IgD-negative memory B cell (primary cell): ENCODE results near the gene RCN1. TPM values are rescaled to one million over a fixed set of nuclear protein-coding genes. Genes with fewer than 3 reads are reported as not detected.

ENCODE experiments used
- H3K27ac Mint-ChIP-seq, 3 donors: one replicate each; pipeline ENCODE4 v1.8.0; 2020 to 2022; ENCODE audit warnings: mild to moderate bottlenecking in 3 of 3, mixed read lengths in 3 of 3, moderate library complexity in 1 of 3
- H3K27me3 Mint-ChIP-seq: one replicate; pipeline ENCODE4 v1.8.0; 2021; ENCODE audit warnings: mixed read lengths
- H3K36me3 Mint-ChIP-seq: one replicate; pipeline ENCODE4 v1.8.0; 2020; ENCODE audit warnings: mild to moderate bottlenecking, mixed read lengths
- H3K4me1 Mint-ChIP-seq, 3 donors: one replicate each; pipeline ENCODE4 v1.8.0; 2020 to 2022; ENCODE audit warnings: mixed read lengths in 3 of 3, mild to moderate bottlenecking in 1 of 3
- H3K4me3 Mint-ChIP-seq, 4 donors: one replicate each; pipeline ENCODE4 v1.8.0; 2020 to 2022; ENCODE audit warnings: mild to moderate bottlenecking in 4 of 4, mixed read lengths in 4 of 4, moderate library complexity in 3 of 4
- H3K9me3 Mint-ChIP-seq, 3 donors: one replicate each; pipeline ENCODE4 v1.8.0; 2020 to 2021; ENCODE audit warnings: mixed read lengths in 3 of 3, mild to moderate bottlenecking in 1 of 3
- polyA plus RNA-seq: library from polyadenylated mRNA; unstranded; fragments of 300-500 nt; fragmentation: Illumina TruSeq; gene quantifications from one replicate; pipeline ENCODE4 v1.2.3, GENCODE V29; 2021

RCN1 gene
- polyA plus RNA-seq, 1 donor from 2014 or later, result 4.9 TPM

DNA sequence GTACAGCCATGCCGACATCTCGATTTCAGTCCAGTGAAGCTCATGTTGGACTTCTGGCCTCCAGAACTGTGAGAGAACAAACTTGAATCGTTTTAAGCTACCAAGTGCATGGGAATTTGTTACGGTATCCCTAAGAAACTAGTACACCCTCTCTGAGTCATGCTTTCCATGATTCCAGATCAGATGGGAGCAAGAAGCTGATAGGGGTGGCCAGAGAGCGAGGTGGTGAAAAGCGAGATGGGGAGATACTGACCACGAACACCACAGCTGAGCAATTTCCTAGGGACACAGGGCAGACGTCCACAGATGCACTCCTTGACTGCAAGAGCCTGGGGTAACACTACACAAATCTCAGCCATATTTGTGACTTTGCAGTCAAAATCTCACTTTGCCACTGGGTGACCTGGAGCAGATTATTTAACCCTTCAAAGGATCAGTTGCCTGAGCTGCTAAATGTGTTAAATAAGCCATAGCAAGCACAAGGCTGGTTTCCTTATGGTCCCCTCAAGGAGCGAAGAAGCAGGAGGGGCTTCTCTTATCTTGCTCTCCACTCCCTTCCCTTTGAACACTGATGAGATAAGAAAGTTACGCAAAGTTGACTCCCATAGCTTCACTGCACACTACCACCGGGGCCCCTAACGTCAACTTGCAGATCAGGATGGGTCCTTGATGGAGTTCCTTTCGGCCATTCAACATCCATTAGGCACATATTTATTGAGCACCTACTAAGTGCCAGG is 22.6 kb upstream of the RCN1 start:
- no peaks in the 10 kb centered on the region for H3K4me1 Mint-ChIP-seq
- H3K36me3 Mint-ChIP-seq, result no peaks in the 10 kb centered on the region
- H3K4me3 Mint-ChIP-seq, result no peak overlapping the region
- H3K27me3 Mint-ChIP-seq, result peaks cover 11% of the 10 kb centered on the region
- H3K27ac Mint-ChIP-seq, result no peak overlapping the region
- H3K9me3 Mint-ChIP-seq, result peaks cover 0 to 2% (median 0%) of the 10 kb centered on the region in 3 donors

DNA sequence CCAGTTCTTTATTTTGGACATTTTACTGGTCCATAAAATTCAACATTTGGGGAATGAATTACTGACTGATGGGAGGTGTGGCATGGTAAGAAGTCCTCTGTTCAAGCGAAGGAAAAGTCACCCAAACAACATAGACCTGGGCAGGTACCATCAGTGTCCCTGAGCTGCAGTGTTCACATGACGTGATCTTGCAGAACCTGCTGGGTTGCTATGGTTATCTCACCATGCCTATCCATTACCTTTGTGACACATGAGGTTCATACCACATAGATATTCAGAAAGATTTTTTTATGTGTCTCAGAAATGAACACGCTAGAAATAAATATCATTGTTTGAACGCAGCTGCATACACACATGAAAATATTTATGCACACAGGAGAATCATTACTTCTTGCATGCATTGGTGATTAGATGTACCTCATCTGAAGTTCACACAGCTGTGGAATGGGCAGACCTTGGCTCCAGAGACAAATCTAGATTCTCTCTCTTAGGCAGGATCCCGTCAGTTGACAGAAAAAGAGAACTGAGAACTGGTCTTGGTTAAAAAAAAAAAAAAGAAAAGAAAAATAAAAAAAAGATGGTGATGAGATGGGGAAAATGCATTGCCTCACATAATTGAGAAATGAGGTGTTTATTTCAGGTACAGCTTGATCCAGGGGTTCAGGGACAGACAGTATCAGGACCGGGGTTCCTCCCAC is 21.4 kb upstream of the RCN1 start:
- H3K36me3 Mint-ChIP-seq, result no peaks in the 10 kb centered on the region
- H3K4me3 Mint-ChIP-seq, result no peak overlapping the region
- H3K27me3 Mint-ChIP-seq, result peaks cover 11% of the 10 kb centered on the region
- peaks cover 0 to 2% (median 0%) of the 10 kb centered on the region in 3 donors for H3K9me3 Mint-ChIP-seq
- no peaks in the 10 kb centered on the region for H3K4me1 Mint-ChIP-seq
- no peak overlapping the region for H3K27ac Mint-ChIP-seq

DNA sequence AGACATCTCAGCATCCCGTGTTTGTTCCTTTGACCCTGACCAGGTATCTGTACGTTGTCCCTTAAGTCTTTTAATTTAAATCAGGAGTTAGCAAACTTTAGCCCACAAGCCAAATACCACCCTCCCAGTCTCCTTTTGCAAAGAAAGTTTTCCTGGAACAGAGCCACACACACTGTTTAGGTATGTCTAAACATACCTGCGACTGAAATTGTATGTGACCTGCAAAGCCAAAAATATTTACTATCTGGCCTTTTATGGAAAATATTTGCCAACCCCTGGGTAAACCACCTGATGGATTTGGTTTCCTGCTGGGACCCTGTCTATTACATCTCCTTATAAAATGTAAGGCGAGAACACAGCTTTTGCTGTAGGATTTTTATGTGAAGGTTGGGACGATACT is 20.2 kb upstream of the RCN1 start:
- Mint-ChIP-seq H3K9me3 (no peaks in the 10 kb centered on the region), H3K4me1 (no peaks in the 10 kb centered on the region), H3K4me3 (no peak overlapping the region), H3K27me3 (peaks cover 17% of the 10 kb centered on the region), H3K27ac (no peak overlapping the region), H3K36me3 (no peaks in the 10 kb centered on the region)

DNA sequence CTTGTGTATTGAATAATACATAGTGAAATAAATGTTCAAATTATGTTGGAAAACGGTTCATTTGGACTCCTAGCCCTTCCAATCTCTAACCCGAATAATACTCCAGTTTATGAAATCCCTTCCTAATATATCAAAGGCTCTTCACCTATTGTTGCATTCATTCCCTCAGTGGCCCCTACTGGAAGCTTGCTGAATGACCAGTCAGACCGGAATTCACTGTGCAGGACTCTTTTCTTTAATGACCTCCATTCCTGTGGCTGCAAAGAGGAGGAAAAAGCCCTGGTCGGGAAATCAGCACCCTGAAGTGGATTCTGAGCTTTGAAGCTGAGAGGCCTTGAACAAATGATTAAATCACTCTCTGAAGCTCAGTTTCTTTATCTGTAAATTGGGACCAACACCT is 19.1 kb upstream of the RCN1 start:
- no peak overlapping the region for H3K27ac Mint-ChIP-seq
- no peaks in the 10 kb centered on the region for H3K4me1 Mint-ChIP-seq
- H3K27me3 Mint-ChIP-seq, result peaks cover 13% of the 10 kb centered on the region
- H3K4me3 Mint-ChIP-seq, result no peak overlapping the region
- H3K36me3 Mint-ChIP-seq, result no peaks in the 10 kb centered on the region
- no peaks in the 10 kb centered on the region for H3K9me3 Mint-ChIP-seq

DNA sequence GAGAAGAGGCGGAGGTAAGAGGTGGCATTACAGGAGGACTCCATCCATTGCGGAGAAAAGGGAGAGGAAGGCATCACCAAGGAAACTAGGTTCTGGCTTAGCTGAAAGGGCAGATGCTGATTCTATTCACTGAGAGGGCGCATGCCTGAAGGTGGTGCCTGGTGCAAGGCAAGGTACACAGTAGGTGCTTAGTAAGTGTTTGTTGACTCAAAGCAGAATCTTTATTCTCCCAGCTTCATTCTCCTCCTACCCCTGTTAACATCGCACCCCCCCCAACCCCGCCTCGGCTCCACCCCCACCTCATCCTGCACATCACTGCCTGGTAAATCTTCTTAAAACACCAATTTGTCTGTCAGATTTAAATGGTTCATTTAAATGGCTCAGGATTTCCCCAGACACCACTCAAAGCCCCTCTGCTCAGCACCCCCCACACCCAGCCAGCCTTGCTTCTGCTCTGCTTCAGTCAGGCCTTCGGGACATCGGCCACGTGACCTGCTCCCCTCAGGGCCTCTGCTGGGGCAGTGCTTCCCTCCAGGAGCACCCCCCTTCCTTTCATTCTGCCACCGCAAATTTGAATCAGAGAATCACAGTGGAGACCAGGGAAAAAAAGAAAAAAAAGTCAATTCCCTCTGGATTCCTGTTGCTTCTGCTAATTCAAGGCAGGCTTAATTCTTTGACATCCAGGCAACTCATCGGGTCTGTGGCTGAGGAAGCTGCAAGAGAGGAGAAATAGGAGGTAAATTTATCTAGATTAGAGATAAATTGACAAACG is 17.8 kb upstream of the RCN1 start:
- Mint-ChIP-seq H3K36me3 (no peaks in the 10 kb centered on the region), H3K9me3 (no peaks in the 10 kb centered on the region), H3K27ac (no peak overlapping the region), H3K27me3 (peaks cover 17% of the 10 kb centered on the region), H3K4me3 (no peak overlapping the region), H3K4me1 (no peaks in the 10 kb centered on the region)

DNA sequence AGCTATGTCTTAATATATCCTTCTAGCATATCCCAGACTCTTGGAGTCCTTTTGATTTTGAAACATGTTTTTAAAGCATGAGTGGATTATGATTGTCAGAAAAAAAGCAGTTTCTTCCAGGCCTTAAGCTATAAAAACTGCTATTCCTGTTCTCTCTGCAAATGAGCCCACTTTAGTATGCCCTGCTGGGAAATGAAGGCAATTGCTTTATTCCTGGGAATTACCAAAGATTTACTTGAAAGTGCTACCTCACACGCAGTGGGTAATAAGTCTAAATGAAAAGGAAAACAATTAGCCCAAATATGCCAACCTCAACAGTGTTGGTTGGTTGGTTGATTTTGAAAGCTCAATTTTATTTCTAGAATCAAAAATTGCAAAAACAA is 17.2 kb upstream of the RCN1 start:
- Mint-ChIP-seq H3K9me3 (no peaks in the 10 kb centered on the region), H3K27ac (no peak overlapping the region), H3K4me1 (no peaks in the 10 kb centered on the region), H3K27me3 (peaks cover 15% of the 10 kb centered on the region), H3K4me3 (no peak overlapping the region), H3K36me3 (no peaks in the 10 kb centered on the region)

DNA sequence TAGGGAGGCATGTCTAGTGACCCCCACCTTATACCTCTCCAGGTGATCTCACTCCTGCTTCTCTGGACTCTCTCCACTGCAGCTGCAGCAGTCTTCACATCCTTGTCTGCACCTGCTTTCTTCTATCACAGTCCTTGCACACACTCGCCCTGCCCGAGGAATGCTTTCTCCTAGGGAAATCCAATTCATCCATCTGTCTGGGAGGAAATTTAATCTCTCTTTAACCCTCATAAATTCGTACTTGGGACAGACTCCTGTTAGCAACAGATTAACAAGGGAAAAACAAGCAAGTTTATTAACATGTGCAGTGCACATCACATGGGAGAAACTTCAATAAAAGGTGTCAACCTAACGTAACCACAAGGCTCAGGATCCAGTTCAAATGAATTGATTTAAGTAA is 11.3 kb upstream of the RCN1 start:
- no peak overlapping the region for H3K27ac Mint-ChIP-seq
- H3K36me3 Mint-ChIP-seq, result no peaks in the 10 kb centered on the region
- no peaks in the 10 kb centered on the region for H3K4me1 Mint-ChIP-seq
- peaks cover 0 to 2% (median 0%) of the 10 kb centered on the region in 3 donors for H3K9me3 Mint-ChIP-seq
- no peak overlapping the region for H3K4me3 Mint-ChIP-seq
- peaks cover 19% of the 10 kb centered on the region for H3K27me3 Mint-ChIP-seq

DNA sequence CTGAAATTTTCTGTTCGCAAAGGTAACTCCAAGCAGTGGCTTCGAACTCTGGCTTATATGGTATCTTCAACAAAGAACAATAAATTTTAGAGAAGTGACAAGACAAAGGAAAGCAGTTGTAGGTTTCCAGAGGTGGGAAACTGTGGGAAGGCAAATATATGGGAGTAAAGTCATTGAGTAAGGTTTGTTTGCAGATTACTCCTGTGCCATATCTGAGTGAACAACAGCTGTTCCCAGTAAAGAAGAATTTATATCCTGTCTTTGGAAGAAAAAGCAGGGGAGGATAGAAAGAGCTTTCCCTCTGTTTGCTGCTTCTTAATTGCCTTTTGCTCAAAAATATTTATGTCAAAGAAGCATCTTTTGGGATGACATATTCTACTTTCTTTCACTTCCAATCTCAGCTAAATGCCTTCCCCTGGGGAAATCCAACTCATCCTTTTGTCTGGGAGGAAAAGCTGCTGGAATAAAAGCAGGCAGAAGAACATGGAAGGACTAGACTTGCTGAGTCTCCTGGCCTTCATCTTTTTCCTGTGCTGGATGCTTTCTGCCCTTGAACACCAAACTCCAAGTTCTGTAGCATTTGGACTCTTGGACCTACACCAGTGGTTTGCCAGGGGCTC is 10.4 kb upstream of the RCN1 start:
- H3K27ac Mint-ChIP-seq, result no peak overlapping the region
- peaks cover 0 to 2% (median 0%) of the 10 kb centered on the region in 3 donors for H3K9me3 Mint-ChIP-seq
- H3K27me3 Mint-ChIP-seq, result peaks cover 18% of the 10 kb centered on the region
- H3K4me3 Mint-ChIP-seq, result no peak overlapping the region
- no peaks in the 10 kb centered on the region for H3K4me1 Mint-ChIP-seq
- H3K36me3 Mint-ChIP-seq, result no peaks in the 10 kb centered on the region

DNA sequence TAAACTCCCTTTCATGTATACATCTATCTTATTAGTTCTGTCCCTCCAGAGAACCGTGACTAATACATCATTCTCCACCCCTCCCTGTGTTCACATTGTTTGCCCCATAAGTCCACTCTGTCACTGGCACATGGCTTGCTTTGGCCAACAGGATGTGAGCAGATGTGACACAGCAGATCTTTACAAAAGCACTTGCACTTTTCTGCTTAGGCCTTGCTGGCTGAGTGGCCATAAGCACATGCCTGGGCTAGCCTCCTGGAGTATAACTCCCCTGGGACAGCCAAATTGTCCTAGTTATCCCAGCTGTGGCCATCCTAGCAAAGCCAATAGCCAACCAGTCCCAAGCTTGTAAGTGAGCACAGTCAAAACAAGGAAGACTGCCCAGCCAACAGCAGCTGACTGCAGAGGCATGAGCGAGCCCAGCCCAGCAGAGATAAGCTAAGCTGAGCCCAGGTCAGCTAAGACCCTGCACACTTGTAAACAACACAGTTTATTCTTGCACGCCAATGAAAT is 9.7 kb upstream of the RCN1 start:
- peaks cover 0 to 2% (median 0%) of the 10 kb centered on the region in 3 donors for H3K9me3 Mint-ChIP-seq
- no peaks in the 10 kb centered on the region for H3K36me3 Mint-ChIP-seq
- H3K27ac Mint-ChIP-seq, result no peak overlapping the region
- H3K27me3 Mint-ChIP-seq, result peaks cover 19% of the 10 kb centered on the region
- H3K4me1 Mint-ChIP-seq, result no peaks in the 10 kb centered on the region
- no peak overlapping the region for H3K4me3 Mint-ChIP-seq

DNA sequence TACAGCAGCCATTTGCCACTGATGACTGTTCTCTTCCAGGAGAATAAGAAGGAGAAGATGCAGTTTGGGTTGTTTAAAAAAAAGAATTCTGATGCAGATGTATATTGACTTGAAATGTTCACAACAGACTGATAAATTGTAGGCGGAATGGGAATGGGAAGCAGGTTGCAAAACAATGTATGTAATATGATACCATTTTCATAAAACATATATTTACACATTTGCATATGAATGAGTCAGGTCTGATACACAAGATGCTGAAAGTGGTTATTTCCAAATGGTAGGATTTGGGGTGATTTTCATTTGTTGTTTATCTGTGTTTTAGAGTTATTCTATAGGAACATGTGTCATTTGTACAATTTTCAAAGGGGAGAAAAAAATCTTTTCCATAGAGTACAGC is 9.0 kb upstream of the RCN1 start:
- H3K9me3 Mint-ChIP-seq, result peaks cover 0 to 2% (median 0%) of the 10 kb centered on the region in 3 donors
- no peak overlapping the region for H3K4me3 Mint-ChIP-seq
- peaks cover 20% of the 10 kb centered on the region for H3K27me3 Mint-ChIP-seq
- H3K27ac Mint-ChIP-seq, result no peak overlapping the region
- H3K36me3 Mint-ChIP-seq, result no peaks in the 10 kb centered on the region
- no peaks in the 10 kb centered on the region for H3K4me1 Mint-ChIP-seq

DNA sequence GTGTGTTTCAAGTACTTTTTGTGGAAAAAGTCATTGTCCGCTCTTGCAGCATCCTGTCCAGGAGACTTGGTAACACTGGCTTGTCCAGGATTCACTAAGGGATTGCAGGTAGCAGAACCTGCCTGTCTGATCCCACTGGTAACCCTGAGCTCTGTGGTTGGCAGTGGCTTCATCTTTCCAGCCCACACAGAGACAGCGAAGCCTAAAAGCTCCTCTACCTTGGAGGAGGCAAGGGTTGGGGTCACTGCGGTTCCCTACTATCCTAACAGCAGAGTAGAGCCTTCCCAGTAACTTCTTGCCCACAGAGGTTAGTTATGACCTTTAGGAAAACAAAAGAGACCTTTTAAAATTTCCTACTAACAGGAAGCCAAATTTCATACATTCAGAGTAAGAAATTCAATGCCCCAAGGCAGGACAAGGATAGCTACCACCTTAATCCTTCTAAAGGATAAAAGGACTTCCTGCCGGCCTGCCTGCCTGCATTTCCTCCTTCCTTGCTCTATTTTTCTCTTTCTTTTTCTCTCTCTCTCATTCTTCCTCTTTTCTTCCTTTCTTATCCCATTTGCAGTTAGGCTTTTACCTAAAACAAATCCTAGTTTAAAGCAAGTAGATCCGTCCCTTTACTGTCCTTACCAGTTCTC is 8.4 kb upstream of the RCN1 start:
- H3K27me3 Mint-ChIP-seq, result peaks cover 20% of the 10 kb centered on the region
- H3K27ac Mint-ChIP-seq, result no peak overlapping the region
- H3K4me1 Mint-ChIP-seq, result no peaks in the 10 kb centered on the region
- peaks cover 0 to 2% (median 0%) of the 10 kb centered on the region in 3 donors for H3K9me3 Mint-ChIP-seq
- no peak overlapping the region for H3K4me3 Mint-ChIP-seq
- no peaks in the 10 kb centered on the region for H3K36me3 Mint-ChIP-seq

DNA sequence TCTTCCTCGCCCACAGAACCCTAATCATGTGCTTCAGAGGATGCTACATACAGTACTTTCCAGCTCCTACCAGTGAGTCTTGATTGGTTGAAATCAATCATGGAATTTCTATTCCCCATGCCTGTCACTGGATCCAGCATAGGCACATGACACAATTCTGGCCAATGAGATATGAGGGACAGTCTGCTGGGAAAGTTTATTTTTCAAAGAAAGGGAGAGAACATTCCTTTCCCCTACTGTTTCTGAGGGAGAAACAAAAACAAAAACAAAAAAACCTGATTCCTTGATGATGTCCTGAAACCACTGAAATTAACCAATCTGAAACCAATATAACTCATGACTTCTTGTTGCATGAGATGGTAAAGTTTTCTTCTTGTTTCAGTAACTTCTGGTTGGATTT is 3.3 kb upstream of the RCN1 start:
- Mint-ChIP-seq H3K9me3 (no peaks in the 10 kb centered on the region), H3K36me3 (no peaks in the 10 kb centered on the region), H3K27ac (no peak overlapping the region), H3K27me3 (peaks cover 25% of the 10 kb centered on the region), H3K4me1 (peaks cover 0 to 5% (median 5%) of the 10 kb centered on the region in 3 donors), H3K4me3 (peak overlapping the region in 1 of 4 donors; percentile 2)

DNA sequence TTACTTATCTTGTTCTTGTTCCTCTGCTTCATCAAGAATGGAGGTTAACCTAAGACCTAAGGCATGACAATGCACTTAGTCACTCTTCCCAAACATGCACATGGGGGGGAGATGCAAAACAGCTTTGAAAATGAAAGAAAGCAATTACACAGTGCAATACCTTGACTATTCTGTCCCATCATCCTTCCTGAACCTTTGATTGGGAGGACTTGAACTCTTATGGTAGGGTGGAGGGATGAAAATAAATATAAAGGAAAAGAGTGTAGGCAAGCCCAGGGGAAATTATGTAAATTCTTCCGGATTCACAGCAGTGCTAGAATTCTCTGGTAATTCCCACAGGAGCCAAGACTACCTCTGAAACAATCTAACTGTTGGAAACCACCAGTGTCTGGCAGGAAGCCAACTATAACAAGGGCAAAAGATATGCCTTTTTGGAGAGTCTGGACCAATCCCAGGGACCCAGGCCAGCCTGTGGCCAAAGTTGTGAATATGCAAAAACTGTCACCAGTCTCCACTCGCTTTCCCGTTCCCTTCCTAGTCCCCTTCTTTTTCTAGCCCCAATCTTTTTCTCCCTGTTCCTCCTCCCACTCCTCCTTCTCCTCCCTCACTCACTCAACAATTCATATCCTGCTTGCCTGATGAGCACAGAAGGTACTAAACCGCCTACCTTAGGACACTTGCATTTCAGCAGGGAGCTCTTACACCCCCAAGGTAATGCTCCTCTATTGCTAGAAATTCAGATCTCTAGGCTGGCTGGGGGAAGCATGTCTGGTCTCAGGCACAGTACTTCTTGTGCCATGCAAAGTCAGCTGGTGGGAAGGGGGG is 2.5 kb upstream of the RCN1 start:
- Mint-ChIP-seq H3K27ac (no peak overlapping the region), H3K9me3 (no peaks in the 10 kb centered on the region), H3K4me1 (peaks cover 0 to 8% (median 5%) of the 10 kb centered on the region in 3 donors), H3K36me3 (no peaks in the 10 kb centered on the region), H3K4me3 (peak overlapping the region in 2 of 4 donors; percentile 2 to 24), H3K27me3 (peaks cover 20% of the 10 kb centered on the region)
